H9 (cell line): ENCODE measurements around the gene ATF6. TPM values are rescaled to one million over a fixed set of nuclear protein-coding genes. Genes with fewer than 3 reads are reported as not detected.

Source experiments
- DNase-seq: peaks from one replicate; pipeline ENCODE4 v3.0.0-alpha.2; 2017
- H2AFZ ChIP-seq: one replicate; pipeline ENCODE4 v1.6.1; 2013; ENCODE audit warnings: mild to moderate bottlenecking, low read length, control low read depth, moderate library complexity
- H2AK5ac ChIP-seq: 2 replicates; pipeline ENCODE4 v1.6.1; 2013; ENCODE audit warnings: low read length, control low read depth, mixed read lengths; ENCODE audit not compliant: insufficient read length
- H2BK120ac ChIP-seq: one replicate; pipeline ENCODE4 v1.6.1; 2013; ENCODE audit warnings: low read depth, mild to moderate bottlenecking, low read length, control low read depth, inconsistent platforms; ENCODE audit not compliant: poor library complexity, severe bottlenecking
- H2BK12ac ChIP-seq: 2 replicates; pipeline ENCODE4 v1.6.1; 2013; ENCODE audit warnings: low read length, control low read depth, mixed read lengths, low read depth; ENCODE audit not compliant: insufficient read length
- H2BK15ac ChIP-seq: 2 replicates; pipeline ENCODE4 v1.6.1; 2013; ENCODE audit warnings: low read depth, low read length, control low read depth
- H2BK20ac ChIP-seq: one replicate; pipeline ENCODE4 v1.6.1; 2013; ENCODE audit warnings: low read depth, mild to moderate bottlenecking, low read length, control low read depth, inconsistent platforms; ENCODE audit not compliant: poor library complexity, severe bottlenecking
- H2BK5ac ChIP-seq: 2 replicates; pipeline ENCODE4 v1.6.1; 2013; ENCODE audit warnings: low read length, control low read depth, mixed read lengths; ENCODE audit not compliant: insufficient read length
- H3K14ac ChIP-seq: 2 replicates; pipeline ENCODE4 v1.6.1; 2013; ENCODE audit warnings: low read length, control low read depth; ENCODE audit not compliant: insufficient read depth
- H3K18ac ChIP-seq: 2 replicates; pipeline ENCODE4 v1.6.1; 2013; ENCODE audit warnings: low read depth, mild to moderate bottlenecking, mixed read lengths, low read length, control low read depth; ENCODE audit not compliant: insufficient read length
- H3K23ac ChIP-seq: 2 replicates; pipeline ENCODE4 v1.6.1; 2013; ENCODE audit warnings: low read length, control low read depth, mixed read lengths, low read depth; ENCODE audit not compliant: insufficient read length
- H3K23me2 ChIP-seq: 2 replicates; pipeline ENCODE4 v1.6.1; 2013; ENCODE audit warnings: low read depth, mild to moderate bottlenecking, mixed read lengths, low read length, control low read depth; ENCODE audit not compliant: insufficient read length, poor library complexity, severe bottlenecking
- H3K27ac ChIP-seq: 2 replicates; pipeline ENCODE4 v1.5.1; 2013; ENCODE audit warnings: low read length, control low read depth, mixed read lengths, low read depth; ENCODE audit not compliant: insufficient read length
- H3K27me3 ChIP-seq: 2 replicates; pipeline ENCODE4 v1.6.1; 2013; ENCODE audit warnings: low read length, control low read depth, inconsistent platforms; ENCODE audit not compliant: insufficient read depth
- H3K4ac ChIP-seq: 2 replicates; pipeline ENCODE4 v1.6.1; 2013; ENCODE audit warnings: low read depth, mild to moderate bottlenecking, control low read depth, inconsistent platforms, low read length, moderate library complexity
- H3K4me1 ChIP-seq: 2 replicates; pipeline ENCODE4 v1.6.1; 2013; ENCODE audit warnings: low read length, control low read depth, inconsistent platforms; ENCODE audit not compliant: insufficient read depth
- H3K4me2 ChIP-seq: 2 replicates; pipeline ENCODE4 v1.6.1; 2013; ENCODE audit warnings: low read length, control low read depth, mixed read lengths; ENCODE audit not compliant: insufficient read length, insufficient read depth
- H3K56ac ChIP-seq: 2 replicates; pipeline ENCODE4 v1.6.1; 2013; ENCODE audit warnings: low read depth, mild to moderate bottlenecking, mixed read lengths, low read length, control low read depth; ENCODE audit not compliant: insufficient read length
- H3K79me1 ChIP-seq: 2 replicates; pipeline ENCODE4 v1.6.1; 2013; ENCODE audit warnings: low read depth, mild to moderate bottlenecking, moderate library complexity, low read length, control low read depth, inconsistent platforms; ENCODE audit not compliant: insufficient read depth, poor library complexity, severe bottlenecking
- H3K79me2 ChIP-seq: 2 replicates; pipeline ENCODE4 v1.6.1; 2013; ENCODE audit warnings: low read length, control low read depth, inconsistent platforms; ENCODE audit not compliant: insufficient read depth
- H3K9ac ChIP-seq: 2 replicates; pipeline ENCODE4 v1.6.1; 2013; ENCODE audit warnings: low read length, control low read depth, mixed read lengths; ENCODE audit not compliant: insufficient read length; ENCODE audit errors: extremely low read depth
- H3K9me3 ChIP-seq: one replicate; pipeline ENCODE4 v1.6.1; 2013; ENCODE audit warnings: low read depth, low read length, inconsistent platforms; ENCODE audit not compliant: control insufficient read depth
- H3T11ph ChIP-seq: one replicate; pipeline ENCODE4 v1.6.1; 2013; ENCODE audit warnings: mild to moderate bottlenecking, low read length, control low read depth, inconsistent platforms
- H4K20me1 ChIP-seq: one replicate; pipeline ENCODE4 v1.6.1; 2013; ENCODE audit not compliant: control insufficient read depth, insufficient read length, insufficient read depth
- H4K5ac ChIP-seq: 2 replicates; pipeline ENCODE4 v1.6.1; 2013; ENCODE audit warnings: low read depth, mild to moderate bottlenecking, mixed read lengths, low read length, control low read depth; ENCODE audit not compliant: insufficient read length
- H4K8ac ChIP-seq: replicated peaks from 2 replicates; pipeline ENCODE4 v1.6.1; 2013; ENCODE audit warnings: low read length, control low read depth, mixed read lengths, low read depth; ENCODE audit not compliant: insufficient read length
- H4K91ac ChIP-seq: 2 replicates; pipeline ENCODE4 v1.6.1; 2013; ENCODE audit warnings: low read depth, mild to moderate bottlenecking, moderate library complexity, mixed read lengths, low read length, control low read depth; ENCODE audit not compliant: insufficient read length
- H3K27ac Mint-ChIP-seq, 3 experiments: 2 replicates in 2 of 3; 3 replicates in 1 of 3; pipeline ENCODE4 v1.8.0; 2020 to 2021; ENCODE audit warnings: mixed read lengths in 3 of 3, mild to moderate bottlenecking in 1 of 3, moderate library complexity in 1 of 3
- H3K27me3 Mint-ChIP-seq: 2 replicates; pipeline ENCODE4 v1.8.0; 2021; ENCODE audit warnings: low read depth, mild to moderate bottlenecking, moderate library complexity, mixed read lengths
- H3K36me3 Mint-ChIP-seq, 3 experiments: 2 replicates in 2 of 3; 3 replicates in 1 of 3; pipeline ENCODE4 v1.8.0; 2020 to 2021; ENCODE audit warnings: low read depth in 3 of 3, mixed read lengths in 3 of 3; ENCODE audit not compliant: insufficient read depth in 1 of 3
- H3K4me1 Mint-ChIP-seq, 2 experiments: 2 replicates each; pipeline ENCODE4 v1.8.0; 2020; ENCODE audit warnings: mixed read lengths in 2 of 2
- H3K4me3 Mint-ChIP-seq, 2 experiments: 2 replicates in 1 of 2; 3 replicates in 1 of 2; pipeline ENCODE4 v1.8.0; 2020 to 2021; ENCODE audit warnings: mild to moderate bottlenecking in 2 of 2, mixed read lengths in 2 of 2, moderate library complexity in 1 of 2
- H3K9me3 Mint-ChIP-seq, 2 experiments: 2 replicates in 1 of 2; 3 replicates in 1 of 2; pipeline ENCODE4 v1.8.0; 2020; ENCODE audit warnings: mild to moderate bottlenecking in 2 of 2, mixed read lengths in 2 of 2, moderate library complexity in 1 of 2
- WGBS: extraction: QIAGEN DNeasy Blood & Tissue Kit; methylation state at CpG from one replicate; pipeline ENCODE4 v1.1.7; 2013; ENCODE audit warnings: missing lambda C conversion rate, low lambda C conversion rate, mixed read lengths; ENCODE audit not compliant: insufficient read length; ENCODE audit errors: extremely low coverage; 5-methylcytosine and 5-hydroxymethylcytosine counted together
- total RNA-seq: library from RNA; stranded (reverse); gene quantifications from 2 replicates; pipeline ENCODE4 v1.2.1, GENCODE V29; 2021
- TF ChIP-seq, protein P1 (sequence below): fragments of 200-600 bp; sonication (generic); conservative IDR thresholded peaks from 3 replicates; pipeline ENCODE4 v1.8.0; 2021; ENCODE audit warnings: antibody characterized with exemption, mild to moderate bottlenecking

The ATF6 gene
- total RNA-seq, 1 experiment from 2014 or later, result 11.2 TPM

DNA sequence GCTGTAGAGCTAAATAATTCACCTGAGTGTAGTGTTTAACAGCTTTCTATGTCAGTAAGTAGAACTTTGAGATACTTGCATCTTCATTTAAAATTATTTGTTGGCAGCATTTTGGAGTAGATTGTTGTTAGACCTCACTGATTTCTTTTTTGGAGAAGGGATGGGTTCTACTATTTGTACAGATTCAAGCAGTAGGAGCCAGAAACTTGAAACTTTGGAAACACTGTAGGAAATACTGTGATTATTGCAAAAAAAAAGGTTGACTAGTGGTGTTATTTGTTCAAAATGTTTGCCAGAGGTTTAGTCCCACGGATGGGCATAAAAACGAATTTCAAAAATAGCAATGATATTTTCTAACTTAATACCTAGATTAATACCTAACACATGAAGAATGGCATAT, 102.7 kb downstream of the ATF6 start:
- no peak overlapping the region for H4K8ac ChIP-seq
- Mint-ChIP-seq H3K27ac (no peak overlapping the region), H3K4me3 (no peak overlapping the region), H3K27me3 (no peaks in the 10 kb centered on the region), H3K36me3 (peaks cover 0 to 1% (median 0%) of the 10 kb centered on the region in 3 experiments; a peak in 1 of 7 replicates), H3K4me1 (peaks cover 0 to 4% of the 10 kb centered on the region in 2 experiments; a peak in 2 of 4 replicates), H3K9me3 (no peaks in the 10 kb centered on the region)
- no CpG with 5 or more reads among the region's 2 CpGs for WGBS
- H3K9ac ChIP-seq, result no peak overlapping the region
- no peak overlapping the region for H3K14ac ChIP-seq
- no peak overlapping the region for H4K91ac ChIP-seq
- H3K27me3 ChIP-seq, result no peaks in the 10 kb centered on the region
- H4K20me1 ChIP-seq, result no peaks in the 10 kb centered on the region
- H3T11ph ChIP-seq, result no peak overlapping the region
- TF ChIP-seq, protein P1, sequence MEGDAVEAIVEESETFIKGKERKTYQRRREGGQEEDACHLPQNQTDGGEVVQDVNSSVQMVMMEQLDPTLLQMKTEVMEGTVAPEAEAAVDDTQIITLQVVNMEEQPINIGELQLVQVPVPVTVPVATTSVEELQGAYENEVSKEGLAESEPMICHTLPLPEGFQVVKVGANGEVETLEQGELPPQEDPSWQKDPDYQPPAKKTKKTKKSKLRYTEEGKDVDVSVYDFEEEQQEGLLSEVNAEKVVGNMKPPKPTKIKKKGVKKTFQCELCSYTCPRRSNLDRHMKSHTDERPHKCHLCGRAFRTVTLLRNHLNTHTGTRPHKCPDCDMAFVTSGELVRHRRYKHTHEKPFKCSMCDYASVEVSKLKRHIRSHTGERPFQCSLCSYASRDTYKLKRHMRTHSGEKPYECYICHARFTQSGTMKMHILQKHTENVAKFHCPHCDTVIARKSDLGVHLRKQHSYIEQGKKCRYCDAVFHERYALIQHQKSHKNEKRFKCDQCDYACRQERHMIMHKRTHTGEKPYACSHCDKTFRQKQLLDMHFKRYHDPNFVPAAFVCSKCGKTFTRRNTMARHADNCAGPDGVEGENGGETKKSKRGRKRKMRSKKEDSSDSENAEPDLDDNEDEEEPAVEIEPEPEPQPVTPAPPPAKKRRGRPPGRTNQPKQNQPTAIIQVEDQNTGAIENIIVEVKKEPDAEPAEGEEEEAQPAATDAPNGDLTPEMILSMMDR, result no peak
- H3K4me1 ChIP-seq, result no peaks in the 10 kb centered on the region
- H2AK5ac ChIP-seq, result no peak overlapping the region
- H2BK120ac ChIP-seq, result no peak overlapping the region
- H3K23me2 ChIP-seq, result no peaks in the 10 kb centered on the region
- no peaks in the 10 kb centered on the region for H3K79me1 ChIP-seq
- no peak overlapping the region for H3K4ac ChIP-seq
- no peak overlapping the region for H2BK5ac ChIP-seq
- no peak overlapping the region for H2BK15ac ChIP-seq
- DNase-seq, result no peak
- no peak overlapping the region for H3K27ac ChIP-seq
- no peaks in the 10 kb centered on the region for H3K9me3 ChIP-seq
- no peak overlapping the region for H2AFZ ChIP-seq
- no peak overlapping the region for H3K23ac ChIP-seq
- H3K4me2 ChIP-seq, result no peak overlapping the region
- H4K5ac ChIP-seq, result no peak overlapping the region
- no peaks in the 10 kb centered on the region for H3K79me2 ChIP-seq
- H3K18ac ChIP-seq, result no peak overlapping the region
- no peak overlapping the region for H3K56ac ChIP-seq
- no peak overlapping the region for H2BK12ac ChIP-seq
- no peak overlapping the region for H2BK20ac ChIP-seq
